Endometrium (tissue), 2 donors: ENCODE results near the gene IQCE.

Experiments used
- FAIRE-seq: peaks from 2 replicates; lab custom pipeline; 2012; peaks lifted over from hg19 to GRCh38; lab: Jason Lieb, UNC
- donor health status: control.
- donor health status: control.

IQCE gene

DNA sequence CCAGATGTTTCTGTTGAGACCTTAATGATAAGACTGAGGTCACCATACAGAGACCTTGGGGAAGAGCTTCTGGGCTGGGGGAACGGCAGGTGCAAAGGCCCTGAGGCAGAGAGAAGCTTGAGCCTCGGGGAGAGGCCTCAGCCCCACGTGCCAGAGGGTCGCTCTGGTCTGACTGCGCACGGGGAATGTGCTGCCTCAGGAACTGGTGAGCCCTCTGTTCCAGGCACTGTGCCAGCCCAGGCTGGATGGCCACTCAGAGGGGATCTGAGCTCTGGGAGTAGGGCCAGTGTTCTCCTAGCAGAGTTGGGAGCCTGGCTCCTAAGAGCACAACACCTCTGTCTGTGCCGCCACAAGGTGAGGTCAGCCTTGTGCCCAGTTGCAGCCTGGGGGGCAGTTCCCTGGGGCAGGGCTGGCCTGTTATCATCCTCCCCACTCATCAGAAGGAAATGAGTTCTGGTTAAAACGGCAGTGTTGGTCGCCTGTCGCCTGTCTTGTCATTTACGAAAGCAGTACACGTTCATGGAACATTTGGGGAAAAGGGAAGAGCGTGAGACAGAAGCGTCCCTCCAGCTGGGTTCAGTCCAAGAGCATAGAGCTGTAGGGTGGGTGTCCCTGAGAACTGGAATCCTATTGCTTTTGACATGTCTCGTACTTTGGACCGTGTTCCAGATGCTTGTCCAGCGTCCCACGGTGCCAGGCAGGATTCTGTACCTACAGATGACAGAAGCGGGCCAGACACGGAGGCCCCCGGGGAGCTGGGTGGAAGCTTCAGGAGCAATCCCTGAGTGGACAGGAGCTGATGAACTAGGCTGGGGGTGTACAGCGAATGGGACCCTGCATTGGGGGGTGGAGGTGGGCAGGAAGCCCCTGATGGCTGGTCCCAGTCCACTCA lies 77.3 kb downstream of the IQCE start:
- FAIRE-seq = no peak

DNA sequence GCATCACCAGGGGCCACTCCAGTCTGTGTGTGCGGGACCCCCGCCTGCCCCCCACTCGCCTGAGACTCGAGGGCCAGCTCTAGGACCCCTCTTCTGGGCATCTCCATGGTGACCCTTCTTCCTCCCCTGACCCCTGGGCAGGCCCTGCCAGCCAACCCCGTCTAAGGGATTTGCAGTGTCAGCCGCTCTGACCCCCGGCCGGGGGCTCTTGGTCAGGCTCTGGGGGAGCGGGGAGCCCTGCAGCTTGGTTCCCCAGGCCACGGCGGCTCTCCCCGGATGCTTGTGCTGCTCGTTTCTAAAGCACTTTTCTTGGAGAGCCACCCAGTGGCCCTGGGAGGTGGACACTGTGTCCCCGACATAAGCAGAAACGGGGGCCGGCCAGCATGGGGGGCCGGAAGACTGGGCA lies 78.3 kb downstream of the IQCE start:
- FAIRE-seq = no peak

DNA sequence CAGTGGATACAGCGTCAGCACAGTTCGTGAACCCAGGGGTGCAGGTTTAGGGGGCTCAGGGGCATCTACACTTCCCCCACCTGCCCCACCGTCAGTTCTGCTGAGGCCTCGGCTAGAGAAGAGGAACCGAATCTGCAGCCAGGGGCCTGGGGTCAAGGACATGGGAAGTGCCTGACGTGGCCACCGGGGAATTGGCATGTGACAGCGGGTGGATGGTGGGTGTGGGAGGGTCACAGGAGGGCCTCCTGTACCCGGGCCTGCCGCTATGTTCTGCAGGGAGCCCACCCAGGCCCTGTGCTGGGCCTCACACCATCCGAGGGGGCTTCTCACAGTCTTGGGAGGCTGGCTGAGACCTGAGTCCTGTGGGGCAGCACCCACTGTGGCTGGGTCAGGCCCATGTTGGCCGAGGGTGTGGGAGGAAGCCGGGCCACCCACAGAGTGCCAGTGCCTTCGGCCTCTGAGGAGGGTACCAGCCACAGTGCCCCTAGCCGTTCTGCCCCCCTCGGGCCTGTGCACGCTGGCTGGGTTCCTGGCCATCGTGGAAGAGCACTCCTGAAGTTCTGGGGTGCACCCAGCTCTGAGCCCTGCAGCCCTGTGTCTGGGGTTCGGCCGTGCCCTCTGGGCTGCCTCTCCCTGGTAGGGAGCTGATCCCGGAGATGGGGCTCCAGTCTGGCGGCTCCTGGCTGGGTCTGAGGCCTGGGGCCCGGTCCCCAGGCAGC lies 78.9 kb downstream of the IQCE start:
- no peak for FAIRE-seq

DNA sequence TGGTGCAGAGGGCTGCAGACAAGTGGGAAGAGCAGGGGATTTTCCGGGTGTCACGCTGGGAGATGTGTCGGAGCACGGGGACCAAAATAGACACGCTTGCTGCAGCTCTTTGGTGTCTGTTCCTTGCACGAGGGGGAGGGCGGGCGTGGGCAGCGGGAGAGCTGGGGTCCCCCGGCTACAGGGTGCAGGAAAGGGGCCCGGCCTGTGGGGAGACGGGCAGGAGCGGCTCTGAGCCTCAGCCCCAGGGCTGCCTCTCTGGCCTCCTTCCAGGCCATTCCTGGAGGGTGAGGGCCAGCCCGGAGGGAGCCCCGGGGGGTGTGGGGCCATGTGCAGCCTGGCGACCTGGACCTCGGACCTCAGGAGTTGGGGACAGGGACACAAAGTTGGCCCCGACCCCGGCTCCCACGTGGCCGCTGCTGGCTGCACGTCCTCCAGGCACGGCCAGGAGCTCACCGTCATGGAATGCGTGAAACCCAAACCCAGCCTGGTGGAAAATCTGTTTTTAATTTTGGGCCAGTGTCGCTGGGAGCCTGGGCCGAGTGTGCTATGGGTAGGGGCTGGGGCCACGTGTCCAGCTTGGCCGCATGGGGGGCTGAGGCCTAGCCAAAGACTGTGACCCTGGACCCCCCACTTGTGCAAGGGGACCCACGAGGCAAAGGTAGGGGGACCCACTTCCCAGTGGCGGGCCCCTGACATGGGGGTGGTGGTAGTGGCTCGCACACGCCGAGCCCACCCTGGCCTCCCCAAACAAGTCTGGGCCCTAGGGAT lies 79.6 kb downstream of the IQCE start:
- no peak for FAIRE-seq

DNA sequence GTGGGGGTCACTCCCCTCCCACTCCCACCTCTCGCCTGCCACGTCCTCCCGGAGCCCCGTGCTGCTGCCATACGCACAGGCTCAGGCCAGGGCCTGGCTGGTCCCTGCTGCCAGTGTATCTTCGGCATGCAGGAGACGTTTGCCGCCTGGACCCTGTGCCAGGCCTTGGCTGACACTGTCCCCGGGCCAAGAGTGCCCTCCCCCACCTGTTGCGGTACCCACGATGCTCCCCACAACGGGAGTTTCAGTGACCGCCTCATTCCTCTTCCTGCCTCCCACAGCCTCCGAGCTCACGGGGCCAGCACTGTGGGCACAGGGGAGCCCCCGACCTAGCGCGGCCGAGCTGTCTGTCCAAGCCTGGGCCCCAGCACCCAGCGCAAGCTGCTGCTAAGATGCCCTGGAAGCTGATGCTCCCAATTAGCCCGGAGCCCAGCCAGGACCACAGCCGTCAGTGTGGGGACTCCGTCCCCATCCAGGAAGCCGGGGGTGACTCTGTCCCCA lies 80.5 kb downstream of the IQCE start:
- FAIRE-seq = no peak

DNA sequence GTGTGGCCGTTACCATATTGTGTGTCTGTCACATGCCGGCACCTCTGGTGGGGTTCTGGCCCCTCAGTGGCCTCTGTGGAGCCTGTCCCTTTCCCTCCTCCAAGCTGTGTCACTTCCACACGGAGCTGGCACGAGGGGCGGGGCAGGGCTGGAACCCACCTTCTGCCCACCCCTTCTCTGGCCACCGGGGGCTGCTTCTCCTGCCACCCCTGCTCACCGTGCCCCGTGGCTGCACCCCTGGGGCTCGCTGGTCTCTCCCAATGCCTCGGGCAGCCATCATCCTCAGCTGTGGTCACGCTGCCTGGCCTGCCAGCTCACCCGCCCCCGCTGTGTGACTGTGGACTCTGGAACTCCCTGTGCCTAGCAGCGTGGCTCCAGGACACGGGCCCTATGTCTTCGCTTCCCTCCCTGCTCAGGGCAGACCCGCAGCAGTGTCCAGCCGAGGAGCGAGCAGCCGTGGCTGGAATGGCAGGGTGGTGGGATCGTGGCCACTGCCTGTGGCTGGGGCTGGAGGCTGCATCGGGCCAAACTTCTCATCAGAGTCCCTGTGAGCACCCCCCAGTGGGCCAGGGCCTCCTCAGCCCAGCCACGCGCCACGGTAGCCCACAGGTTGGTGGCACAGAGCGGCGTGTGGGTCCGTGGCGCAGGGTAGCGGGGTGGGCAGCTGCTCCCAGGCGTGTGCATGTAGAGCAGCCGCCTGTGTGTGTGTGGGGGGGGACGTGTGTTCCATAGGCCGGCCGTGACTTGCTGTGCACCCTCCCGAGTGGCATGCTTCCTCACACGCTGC lies 81.1 kb downstream of the IQCE start:
- FAIRE-seq = no peak

DNA sequence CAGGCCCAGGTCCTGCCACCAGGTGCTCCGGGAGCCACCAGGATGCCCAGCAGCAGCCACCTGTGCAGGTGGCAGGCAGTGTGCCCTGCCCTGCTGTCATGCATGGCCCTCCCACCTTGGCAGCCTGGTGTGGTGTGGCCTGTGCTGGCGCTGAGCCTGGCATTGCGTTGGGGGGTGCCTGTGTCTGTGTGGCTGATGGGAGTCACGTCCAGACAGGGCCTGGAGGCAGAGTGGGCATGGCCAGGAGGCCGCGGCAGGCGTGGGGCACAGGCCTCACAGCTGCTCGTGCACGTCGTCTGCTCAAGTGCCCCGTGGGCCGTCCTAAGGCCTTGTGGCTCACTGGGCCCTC lies 81.7 kb downstream of the IQCE start:
- FAIRE-seq = no peak

DNA sequence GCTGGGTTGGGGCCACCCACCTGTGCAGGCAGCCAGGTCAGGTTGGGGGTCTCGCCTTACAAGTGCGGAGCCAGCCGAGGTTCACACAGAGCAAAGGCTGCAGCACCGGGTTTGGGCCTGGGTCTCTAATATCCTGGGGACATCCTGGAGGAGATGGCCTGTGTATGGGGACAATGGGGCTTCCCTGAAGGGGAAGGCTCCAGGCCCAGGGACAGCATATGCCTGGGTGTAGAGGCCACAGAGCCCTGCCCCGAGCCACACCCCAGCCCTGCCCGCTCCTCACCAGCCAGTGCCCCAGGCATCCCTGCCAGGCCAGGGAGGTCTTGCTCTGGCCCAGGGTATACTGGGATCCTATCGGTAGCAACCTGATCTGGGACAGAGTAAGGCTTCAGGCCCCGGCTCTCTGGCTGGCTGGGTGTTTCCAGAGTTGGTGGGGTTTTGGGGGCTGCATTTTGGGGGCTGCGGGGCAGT lies 82.1 kb downstream of the IQCE start:
- FAIRE-seq = no peak

DNA sequence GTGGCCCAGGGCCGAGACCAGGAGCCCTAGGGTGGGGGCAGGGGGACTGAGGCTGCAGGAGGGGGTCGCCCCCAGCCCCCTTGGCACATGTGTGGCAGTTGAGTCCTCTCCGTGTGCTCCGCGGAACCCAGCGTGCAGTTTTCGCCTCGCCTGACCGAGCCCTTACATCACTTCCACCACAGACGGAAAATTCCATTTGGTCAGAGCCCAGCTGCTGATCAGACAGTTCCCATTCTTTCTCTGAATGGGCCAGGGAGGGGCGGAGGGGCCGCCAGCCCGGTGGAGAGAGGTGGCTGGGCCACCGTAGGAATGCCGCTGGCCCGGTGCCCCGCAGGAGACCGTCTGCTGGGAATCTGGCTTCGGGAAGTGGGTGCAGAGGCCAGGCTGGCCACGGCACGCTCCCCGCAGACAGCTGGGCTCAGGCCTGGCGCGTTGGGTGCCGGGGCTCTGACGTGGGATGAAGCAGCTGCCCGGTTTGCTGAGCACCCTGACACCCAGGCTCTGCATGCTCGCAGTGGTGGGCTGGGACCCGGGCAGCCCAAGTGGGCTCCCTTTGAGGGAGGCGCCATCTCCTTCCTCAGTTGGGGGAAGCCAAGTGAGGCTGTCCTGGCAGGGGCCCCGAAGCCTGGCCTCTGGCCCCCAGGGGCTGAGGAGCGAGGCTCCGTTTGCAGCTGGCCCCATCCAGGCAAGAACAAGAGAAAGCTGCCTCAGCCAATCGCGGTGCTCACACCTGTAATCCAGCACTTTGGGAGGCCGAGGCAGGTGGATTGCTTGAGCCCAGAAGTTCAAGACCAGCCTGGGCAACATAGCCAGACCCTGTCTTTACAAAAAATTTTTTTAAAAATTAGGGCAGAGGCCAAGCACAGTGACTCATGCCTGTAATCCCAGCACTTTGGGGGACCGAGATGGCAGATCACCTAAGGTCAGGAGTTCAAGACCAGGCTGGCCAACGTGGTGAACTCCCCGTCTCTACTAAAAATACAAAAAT lies 82.9 kb downstream of the IQCE start:
- FAIRE-seq = peak; percentile 35

DNA sequence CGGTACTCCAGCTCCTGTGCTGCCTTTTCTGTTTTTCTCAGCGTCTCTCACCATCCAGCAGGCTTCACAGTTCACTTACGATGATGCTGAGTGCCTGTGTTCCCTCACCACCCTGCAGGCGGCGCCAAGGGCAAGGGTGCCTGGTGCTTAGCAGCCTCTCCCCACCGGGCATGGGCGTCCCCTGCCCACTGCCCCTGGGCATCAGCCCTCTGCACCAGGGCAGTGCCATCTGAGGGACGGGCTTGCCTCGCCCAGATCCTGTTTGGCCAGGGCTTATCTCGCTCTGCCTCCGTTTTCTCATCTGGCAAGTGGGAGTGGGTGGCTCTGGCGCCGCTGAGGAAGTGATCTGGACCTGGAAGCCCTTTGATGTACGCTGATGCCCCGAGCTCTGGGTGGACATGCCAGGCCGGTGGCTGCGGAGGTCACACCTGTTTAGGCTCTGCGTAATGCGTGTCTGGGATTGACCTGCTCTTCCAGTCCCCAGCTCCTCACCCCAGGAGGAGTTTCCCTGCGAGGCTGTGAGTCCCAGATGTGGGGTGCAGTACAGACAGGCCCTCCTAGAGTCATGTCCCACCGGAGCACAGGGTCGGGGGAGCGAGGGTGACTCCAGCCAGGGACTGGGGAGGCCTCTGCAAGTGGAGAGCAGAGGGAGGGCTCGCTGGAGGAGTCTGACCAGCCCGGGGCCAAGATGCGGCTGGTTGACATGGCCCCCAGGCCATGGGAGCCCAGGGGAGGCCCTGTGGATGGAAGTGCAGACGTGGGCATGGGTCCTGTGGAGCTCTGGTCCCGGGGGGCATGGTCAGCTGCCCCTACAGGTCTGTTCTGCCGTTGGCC lies 84.8 kb downstream of the IQCE start:
- FAIRE-seq = no peak

DNA sequence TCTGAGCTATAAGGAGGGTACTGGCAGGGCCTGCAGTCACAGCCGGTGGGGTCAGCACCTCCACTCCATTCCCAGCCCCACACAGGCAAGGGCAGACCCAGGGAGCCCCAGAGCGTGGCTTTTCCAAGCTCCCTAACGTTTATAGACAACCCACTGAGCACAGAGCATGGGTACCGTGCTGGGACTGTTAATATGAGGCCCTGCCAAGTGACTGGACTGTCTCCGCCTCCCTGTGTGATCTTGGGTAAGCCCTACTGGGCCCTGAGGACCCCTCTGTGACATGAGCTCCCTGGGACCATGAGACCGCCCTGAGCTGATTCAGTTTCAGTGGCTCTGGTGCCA lies 85.4 kb downstream of the IQCE start:
- FAIRE-seq = no peak

DNA sequence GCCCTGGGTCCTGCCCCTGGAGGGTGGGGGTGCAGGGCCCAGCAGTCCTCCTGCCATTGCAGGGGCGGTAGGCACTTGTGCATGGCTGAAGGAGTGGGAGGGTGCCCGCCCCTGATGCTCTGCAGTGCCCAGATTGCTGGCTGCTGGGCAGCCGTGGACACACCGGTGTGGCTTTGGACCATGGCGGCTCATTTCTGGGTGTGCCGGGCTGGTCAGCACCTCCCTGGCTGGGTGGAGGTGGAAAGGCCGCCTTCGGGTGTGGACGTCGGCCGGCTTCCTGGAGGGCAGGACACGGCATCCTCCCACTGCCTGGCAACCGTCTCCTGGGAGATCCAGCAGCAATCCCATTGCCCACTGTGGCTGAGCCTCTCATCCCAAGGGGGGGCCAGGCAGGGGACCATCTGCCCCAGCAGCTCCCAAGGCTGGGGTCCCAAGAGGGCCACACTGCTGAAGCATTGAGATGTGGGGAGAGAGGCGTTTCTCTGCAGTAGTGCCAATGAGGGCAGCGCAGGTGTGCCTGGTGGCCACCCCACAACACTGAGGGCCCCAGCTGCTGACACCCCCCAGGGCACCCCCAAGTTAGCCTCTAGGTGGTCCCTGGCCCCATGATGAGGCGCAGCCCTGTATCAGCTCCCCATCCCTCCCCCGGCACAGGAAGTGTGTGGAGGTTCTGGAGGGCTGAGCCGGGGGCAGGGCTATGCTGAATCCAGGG lies 85.9 kb downstream of the IQCE start:
- no peak for FAIRE-seq

DNA sequence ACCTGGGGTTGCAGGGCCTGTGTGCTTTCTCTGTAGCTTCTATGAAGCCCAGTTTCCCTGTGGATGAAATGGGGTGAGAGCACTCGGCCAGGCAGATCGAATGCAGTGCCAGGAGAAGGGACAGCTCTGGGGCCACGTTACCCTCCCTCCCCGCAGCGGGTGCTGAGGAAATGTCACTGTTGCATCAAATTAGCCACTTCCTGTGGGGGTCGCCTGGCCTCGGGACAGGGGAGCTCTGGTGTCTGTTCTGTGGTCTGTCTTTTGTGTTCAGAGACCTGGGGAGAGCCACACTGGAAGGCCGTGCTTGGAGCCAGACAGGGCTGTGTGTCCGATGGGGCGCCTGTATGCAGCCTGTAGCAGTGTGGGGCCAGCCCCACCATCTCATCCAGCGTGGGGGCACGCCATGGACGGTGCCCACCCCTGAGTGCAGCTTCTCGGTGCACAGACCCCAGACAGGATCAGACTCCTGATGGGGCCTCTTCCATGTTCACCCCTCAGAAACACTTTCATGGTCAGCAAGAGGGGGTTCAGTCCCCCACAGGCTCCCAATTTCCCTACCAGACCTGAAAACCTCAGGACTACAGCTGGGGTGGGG lies 86.6 kb downstream of the IQCE start:
- FAIRE-seq = no peak

DNA sequence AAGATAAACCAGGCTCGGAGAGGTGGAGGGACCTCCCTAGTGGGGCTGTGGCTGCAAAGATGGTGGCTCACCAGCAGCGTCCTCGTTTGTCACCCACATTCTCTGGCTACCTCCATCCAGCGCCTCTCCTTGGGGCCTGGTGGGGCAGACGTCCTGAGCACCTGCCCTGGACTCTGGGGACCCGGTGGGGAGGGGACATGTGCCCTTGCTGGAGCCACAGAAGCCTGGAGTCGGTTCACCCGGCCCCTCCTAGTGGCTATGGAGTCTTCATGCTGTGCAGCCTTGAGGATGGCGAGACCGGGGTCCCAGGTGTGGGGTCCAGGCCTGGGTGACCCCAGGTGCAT lies 87.5 kb downstream of the IQCE start:
- no peak for FAIRE-seq

DNA sequence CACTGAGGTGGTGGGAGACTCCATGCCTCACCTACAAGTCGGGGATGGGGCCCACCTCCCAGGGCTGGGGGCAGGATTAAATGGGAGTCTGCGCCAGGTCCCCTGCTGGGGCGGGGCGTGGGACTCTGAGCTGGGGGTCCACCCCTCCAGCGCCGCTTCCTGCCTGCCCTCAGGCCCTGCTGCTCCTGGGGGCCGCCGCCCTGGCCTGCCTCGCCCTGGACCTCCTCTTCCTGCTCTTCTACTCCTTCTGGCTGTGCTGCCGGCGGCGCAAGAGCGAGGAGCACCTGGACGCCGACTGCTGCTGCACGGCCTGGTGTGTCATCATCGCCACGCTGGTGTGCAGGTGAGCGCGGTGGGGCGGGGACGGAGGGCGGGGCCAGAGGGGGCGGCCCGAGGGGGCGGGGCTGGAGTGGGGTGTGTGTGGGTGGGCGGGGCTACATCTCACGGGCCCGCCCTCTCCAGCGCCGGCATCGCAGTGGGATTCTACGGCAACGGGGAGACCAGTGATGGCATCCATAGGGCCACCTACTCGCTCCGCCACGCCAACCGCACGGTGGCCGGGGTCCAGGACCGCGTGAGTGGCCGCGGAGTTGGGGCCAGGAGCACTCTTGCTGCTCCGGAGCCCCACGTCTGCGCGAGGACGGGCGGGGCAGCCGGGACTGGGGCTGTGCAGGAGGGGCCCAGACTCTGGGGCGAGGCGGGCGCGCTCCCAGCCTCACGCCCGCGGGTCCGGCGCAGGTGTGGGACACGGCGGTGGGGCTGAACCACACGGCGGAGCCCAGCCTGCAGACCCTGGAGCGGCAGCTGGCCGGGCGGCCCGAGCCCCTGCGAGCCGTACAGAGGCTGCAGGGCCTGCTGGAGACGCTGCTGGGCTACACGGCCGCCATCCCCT lies 88.1 kb downstream of the IQCE start:
- FAIRE-seq = no peak

DNA sequence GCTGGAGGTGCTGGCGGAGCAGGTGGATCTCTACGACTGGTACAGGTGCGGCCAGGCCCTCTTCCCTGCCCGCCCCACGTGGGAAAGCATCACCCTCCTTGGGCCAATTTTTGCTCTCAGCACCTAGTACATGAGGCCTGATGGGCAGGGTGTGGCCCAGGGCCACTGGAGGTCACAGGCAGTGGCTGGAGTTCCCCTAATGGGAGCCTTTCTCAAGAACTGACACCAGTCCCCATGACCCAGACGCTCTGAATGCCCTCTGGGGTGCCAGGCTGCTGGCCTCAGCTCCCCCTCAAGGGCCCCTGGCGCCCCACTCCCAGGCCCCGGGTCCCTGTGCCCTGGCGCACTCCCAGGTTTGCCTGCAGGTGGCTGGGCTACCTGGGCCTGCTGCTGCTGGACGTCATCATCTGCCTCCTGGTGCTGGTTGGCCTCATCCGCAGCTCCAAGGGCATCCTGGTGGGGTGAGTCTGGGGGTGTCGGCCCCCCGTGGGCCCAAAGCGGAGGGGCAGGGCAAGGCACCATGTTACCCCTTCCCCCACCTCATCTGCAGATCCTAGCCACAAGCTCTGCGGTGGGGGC lies 88.9 kb downstream of the IQCE start:
- FAIRE-seq = no peak

DNA sequence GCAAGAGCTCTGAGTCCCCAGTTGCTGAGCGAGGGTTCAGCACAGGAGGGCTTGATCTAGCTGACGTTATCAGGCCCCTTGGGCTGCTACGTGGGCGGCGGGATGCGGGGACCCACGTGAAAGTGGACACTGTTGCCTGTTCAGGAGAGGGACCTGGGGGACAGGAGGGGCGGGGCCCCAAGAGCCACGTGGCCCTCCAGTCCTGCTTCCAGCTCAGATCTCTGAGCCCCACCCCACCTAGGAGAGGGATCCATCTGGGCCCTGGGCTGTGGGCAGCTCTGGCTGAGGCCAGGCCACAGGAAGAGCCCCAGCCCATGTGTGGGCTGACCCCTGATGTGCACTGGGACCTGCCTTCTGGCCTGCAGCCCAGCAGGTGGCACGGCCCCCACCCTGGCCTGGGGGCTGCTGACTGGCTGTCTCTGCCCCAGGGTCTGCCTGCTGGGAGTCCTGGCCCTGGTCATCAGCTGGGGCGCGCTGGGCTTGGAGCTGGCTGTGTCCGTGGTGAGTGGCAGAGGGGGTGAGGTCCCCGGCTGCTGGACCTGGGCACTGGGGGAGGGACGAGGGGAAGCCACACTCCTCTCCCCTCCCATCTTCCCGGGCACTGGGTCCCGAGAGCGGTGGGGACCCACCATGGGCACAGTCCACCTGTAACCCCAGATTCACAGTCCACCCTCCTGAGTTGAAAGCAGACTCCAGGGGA lies 90.5 kb downstream of the IQCE start:
- no peak for FAIRE-seq
